GM12878 (cell line): ENCODE measurements around the gene HOXC9.

ENCODE experiments used
- CBX5 ChIP-seq: sonication (generic); IDR thresholded peaks from 2 replicates; pipeline ENCODE4 v1.6.1; 2016; ENCODE audit warnings: low read depth, moderate library complexity, mild to moderate bottlenecking, inconsistent platforms
- CTCF ChIP-seq, 3 experiments: IDR thresholded peaks in 2 of 3; conservative IDR thresholded peaks in 1 of 3; 2 replicates each; pipeline ENCODE4 v1.5.1; 2011; ENCODE audit warnings: low read depth in 3 of 3, low read length in 3 of 3, mild to moderate bottlenecking in 3 of 3, control low read depth in 2 of 3, moderate library complexity in 2 of 3, inconsistent platforms in 1 of 3, mixed read lengths in 1 of 3; ENCODE audit not compliant: control insufficient read depth in 2 of 3, insufficient read depth in 1 of 3; ENCODE audit errors: extremely low read depth in 1 of 3
- EP300 ChIP-seq, 2 experiments: fragments of 150-350 bp in 1 of 2; IDR thresholded peaks; 2 replicates each; pipeline ENCODE4 v1.6.1; 2011 to 2012; ENCODE audit warnings: low read depth in 2 of 2, low read length in 2 of 2, borderline replicate concordance in 1 of 2, improper control_type of control experiment in 1 of 2, inconsistent platforms in 1 of 2; ENCODE audit not compliant: control insufficient read depth in 1 of 2
- ETV6 ChIP-seq, 2 experiments: fragments of 450-650 bp in 1 of 2; IDR thresholded peaks in 1 of 2; conservative IDR thresholded peaks in 1 of 2; 2 replicates each; pipeline ENCODE4 v1.6.1; 2014; ENCODE audit warnings: antibody characterized with exemption in 1 of 2, borderline replicate concordance in 1 of 2, low read depth in 1 of 2, mild to moderate bottlenecking in 1 of 2, moderate library complexity in 1 of 2
- POLR2AphosphoS5 ChIP-seq: IDR thresholded peaks from 2 replicates; pipeline ENCODE4 v1.6.1; 2011; ENCODE audit warnings: mild to moderate bottlenecking, low read length, inconsistent platforms
- RAD21 ChIP-seq: IDR thresholded peaks from 2 replicates; pipeline ENCODE4 v1.6.1; 2011; ENCODE audit warnings: mild to moderate bottlenecking, low read depth, low read length, moderate library complexity; ENCODE audit not compliant: insufficient read depth
- USF2 ChIP-seq: IDR thresholded peaks from 2 replicates; pipeline ENCODE4 v1.6.1; 2011; ENCODE audit warnings: low read depth, low read length, improper control_type of control experiment, borderline replicate concordance
- TF ChIP-seq, protein P1 (sequence below): fragments of 450-650 bp; IDR thresholded peaks from 2 replicates; pipeline ENCODE4 v1.6.1; 2016; ENCODE audit warnings: mild to moderate bottlenecking, moderate library complexity, borderline replicate concordance
- TF ChIP-seq, protein P2 (sequence below): fragments of 450-650 bp; IDR thresholded peaks from 2 replicates; pipeline ENCODE4 v1.6.1; 2014; ENCODE audit warnings: mild to moderate bottlenecking

DNA sequence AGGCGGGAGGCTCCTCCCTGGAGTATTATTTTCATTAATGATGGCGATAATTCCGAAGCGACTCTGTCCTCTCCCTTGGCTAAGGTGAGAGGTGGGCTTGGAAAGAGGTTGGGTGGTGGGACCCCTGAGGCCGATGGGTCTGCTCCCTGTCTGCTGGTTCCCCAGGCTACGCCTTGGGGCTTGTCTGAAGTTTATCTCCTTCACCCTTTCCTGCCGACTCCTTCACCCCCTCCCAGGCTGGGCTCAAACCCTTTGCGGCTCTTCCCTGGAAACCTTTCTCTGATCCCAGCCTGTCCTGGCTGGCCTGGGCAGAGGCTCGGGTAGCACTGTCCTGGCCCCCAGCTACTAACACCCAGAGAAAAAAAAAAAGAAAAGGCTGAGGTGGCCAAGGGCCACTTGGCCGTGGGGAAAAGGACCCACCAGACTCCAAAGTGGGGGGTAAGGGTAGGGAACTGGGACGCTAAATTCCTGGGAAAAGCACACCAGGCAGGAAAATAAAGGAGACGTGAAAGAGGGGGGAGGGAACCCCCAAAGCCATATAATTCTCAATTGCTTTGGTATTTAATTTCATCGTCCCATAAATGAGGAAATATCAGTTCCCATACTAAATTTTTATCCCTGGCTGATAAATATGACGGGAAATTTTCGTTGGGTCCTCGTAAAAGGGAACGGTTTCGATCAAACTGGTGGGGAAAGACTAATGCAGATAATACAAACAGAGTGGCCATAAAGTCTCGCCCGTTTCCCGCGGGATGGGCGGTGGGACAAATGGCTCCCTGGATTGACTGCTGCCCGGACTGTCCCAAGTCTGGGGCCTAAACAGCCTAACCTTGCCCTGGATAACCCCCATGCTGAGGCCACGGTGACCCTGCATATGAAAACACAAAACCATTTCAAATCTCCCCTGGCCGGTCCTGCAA is 17.1 kb upstream of the HOXC9 start:
- TF ChIP-seq, protein P1, sequence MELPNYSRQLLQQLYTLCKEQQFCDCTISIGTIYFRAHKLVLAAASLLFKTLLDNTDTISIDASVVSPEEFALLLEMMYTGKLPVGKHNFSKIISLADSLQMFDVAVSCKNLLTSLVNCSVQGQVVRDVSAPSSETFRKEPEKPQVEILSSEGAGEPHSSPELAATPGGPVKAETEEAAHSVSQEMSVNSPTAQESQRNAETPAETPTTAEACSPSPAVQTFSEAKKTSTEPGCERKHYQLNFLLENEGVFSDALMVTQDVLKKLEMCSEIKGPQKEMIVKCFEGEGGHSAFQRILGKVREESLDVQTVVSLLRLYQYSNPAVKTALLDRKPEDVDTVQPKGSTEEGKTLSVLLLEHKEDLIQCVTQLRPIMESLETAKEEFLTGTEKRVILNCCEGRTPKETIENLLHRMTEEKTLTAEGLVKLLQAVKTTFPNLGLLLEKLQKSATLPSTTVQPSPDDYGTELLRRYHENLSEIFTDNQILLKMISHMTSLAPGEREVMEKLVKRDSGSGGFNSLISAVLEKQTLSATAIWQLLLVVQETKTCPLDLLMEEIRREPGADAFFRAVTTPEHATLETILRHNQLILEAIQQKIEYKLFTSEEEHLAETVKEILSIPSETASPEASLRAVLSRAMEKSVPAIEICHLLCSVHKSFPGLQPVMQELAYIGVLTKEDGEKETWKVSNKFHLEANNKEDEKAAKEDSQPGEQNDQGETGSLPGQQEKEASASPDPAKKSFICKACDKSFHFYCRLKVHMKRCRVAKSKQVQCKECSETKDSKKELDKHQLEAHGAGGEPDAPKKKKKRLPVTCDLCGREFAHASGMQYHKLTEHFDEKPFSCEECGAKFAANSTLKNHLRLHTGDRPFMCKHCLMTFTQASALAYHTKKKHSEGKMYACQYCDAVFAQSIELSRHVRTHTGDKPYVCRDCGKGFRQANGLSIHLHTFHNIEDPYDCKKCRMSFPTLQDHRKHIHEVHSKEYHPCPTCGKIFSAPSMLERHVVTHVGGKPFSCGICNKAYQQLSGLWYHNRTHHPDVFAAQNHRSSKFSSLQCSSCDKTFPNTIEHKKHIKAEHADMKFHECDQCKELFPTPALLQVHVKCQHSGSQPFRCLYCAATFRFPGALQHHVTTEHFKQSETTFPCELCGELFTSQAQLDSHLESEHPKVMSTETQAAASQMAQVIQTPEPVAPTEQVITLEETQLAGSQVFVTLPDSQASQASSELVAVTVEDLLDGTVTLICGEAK: no peak
- TF ChIP-seq CBX5 (no peak), CTCF (IDR thresholded peaks at IDR 0.05 in 2 of 3, conservative IDR thresholded peaks at IDR 0.05 in 1 of 3; ENCODE audit: control insufficient read depth in 2 of 3, extremely low read depth in 1 of 3, insufficient read depth in 1 of 3, low read depth in 3 of 3, low read length in 3 of 3) (no peak), EP300 (IDR thresholded peaks at IDR 0.05; ENCODE audit: borderline replicate concordance in 1 of 2, control insufficient read depth in 1 of 2, low read depth in 2 of 2, low read length in 2 of 2) (no peak), USF2 (no peak), POLR2AphosphoS5 (no peak), ETV6 (conservative IDR thresholded peaks at IDR 0.05 in 1 of 2, IDR thresholded peaks at IDR 0.05 in 1 of 2; ENCODE audit: borderline replicate concordance in 1 of 2, low read depth in 1 of 2) (no peak), RAD21 (no peak)
- TF ChIP-seq, protein P2, sequence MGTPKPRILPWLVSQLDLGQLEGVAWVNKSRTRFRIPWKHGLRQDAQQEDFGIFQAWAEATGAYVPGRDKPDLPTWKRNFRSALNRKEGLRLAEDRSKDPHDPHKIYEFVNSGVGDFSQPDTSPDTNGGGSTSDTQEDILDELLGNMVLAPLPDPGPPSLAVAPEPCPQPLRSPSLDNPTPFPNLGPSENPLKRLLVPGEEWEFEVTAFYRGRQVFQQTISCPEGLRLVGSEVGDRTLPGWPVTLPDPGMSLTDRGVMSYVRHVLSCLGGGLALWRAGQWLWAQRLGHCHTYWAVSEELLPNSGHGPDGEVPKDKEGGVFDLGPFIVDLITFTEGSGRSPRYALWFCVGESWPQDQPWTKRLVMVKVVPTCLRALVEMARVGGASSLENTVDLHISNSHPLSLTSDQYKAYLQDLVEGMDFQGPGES: no peak
